K562 (cell line): ENCODE results near the gene C6orf47. TPM values are rescaled to one million over a fixed set of nuclear protein-coding genes. Genes with fewer than 3 reads are reported as not detected.
A peak's percentile ranks its signal among the peaks of the same experiment; 100 is the strongest.

ENCODE experiments used
- BRF1 ChIP-seq: IDR thresholded peaks from 3 replicates; pipeline ENCODE4 v1.6.1; 2011; ENCODE audit warnings: borderline replicate concordance, mild to moderate bottlenecking; ENCODE audit not compliant: insufficient read length; ENCODE audit errors: extremely low read depth
- EHMT2 ChIP-seq: fragments of 450-650 bp; IDR thresholded peaks from 2 replicates; pipeline ENCODE4 v1.6.1; 2018; ENCODE audit warnings: antibody characterized with exemption
- ETV1 ChIP-seq: fragments of 450-650 bp; conservative IDR thresholded peaks from 2 replicates; pipeline ENCODE4 v1.6.1; 2016; ENCODE audit warnings: missing genetic modification characterization, control low read depth, low read depth, missing compliant biosample characterization
- EZH2 ChIP-seq: IDR thresholded peaks from 2 replicates; pipeline ENCODE4 v1.6.1; 2012; ENCODE audit warnings: low read depth, mild to moderate bottlenecking, inconsistent platforms, low read length, borderline replicate concordance
- FOS ChIP-seq: IDR thresholded peaks from 3 replicates; pipeline ENCODE4 v1.6.1; 2011; ENCODE audit not compliant: insufficient read length; ENCODE audit errors: extremely low read depth
- NFATC3 ChIP-seq: fragments of 450-650 bp; IDR thresholded peaks from 2 replicates; pipeline ENCODE4 v1.6.1; 2017; ENCODE audit warnings: mild to moderate bottlenecking
- RAD21 ChIP-seq, 2 experiments: fragments of 250-450 bp in 1 of 2; fragments of 450-650 bp in 1 of 2; sonication (Bioruptor Pico) in 1 of 2; formaldehyde crosslinking in 1 of 2; IDR thresholded peaks in 1 of 2; conservative IDR thresholded peaks in 1 of 2; 2 replicates each; pipeline versions ENCODE4 v1.4.0 to v1.8.0; 2020 to 2022; ENCODE audit warnings: mild to moderate bottlenecking in 2 of 2, moderate library complexity in 1 of 2
- RUNX1 ChIP-seq: sonication (generic); IDR thresholded peaks from 2 replicates; pipeline ENCODE4 v1.6.1; 2016; ENCODE audit warnings: antibody characterized with exemption, low read depth
- SMAD2 ChIP-seq: fragments of 150-350 bp; IDR thresholded peaks from 2 replicates; pipeline ENCODE4 v1.6.1; 2014; ENCODE audit warnings: low read depth, mild to moderate bottlenecking, low read length
- SRSF1 ChIP-seq: fragments of 200-400 bp; formaldehyde crosslinking; IDR thresholded peaks from 2 replicates; pipeline ENCODE4 v1.6.1; 2017; ENCODE audit warnings: mild to moderate bottlenecking, low read depth, low read length, moderate library complexity
- ZNF431 ChIP-seq: sonication (generic); formaldehyde crosslinking; IDR thresholded peaks from 2 replicates; pipeline ENCODE4 v1.8.0; 2022; ENCODE audit warnings: mild to moderate bottlenecking, missing genetic modification reagents
- polyA plus RNA-seq, 8 experiments: library from polyadenylated mRNA; depleted of rRNA in 4 of 8; stranded (reverse) in 5 of 8; unstranded in 3 of 8; fragments of >200 nt; fragmentation: Nextera tagmentation in 2 of 8; fragmentation: Illumina TruSeq in 1 of 8; extraction: Ambion mirVana in 2 of 8; extraction: Trizol in 1 of 8; gene quantifications; 2 replicates each; pipeline versions ENCODE4 v1.2.1 to v1.2.3, GENCODE V29; 2011 to 2014; ENCODE audit warnings: inconsistent platforms in 1 of 8, missing spikeins in 1 of 8
- total RNA-seq, 7 experiments: library from RNA; depleted of rRNA in 6 of 7; stranded (reverse); fragments of >200 nt in 6 of 7; fragmentation: Illumina TruSeq in 2 of 7; extraction: Trizol in 2 of 7; gene quantifications; 2 replicates each; pipeline versions ENCODE4 v1.2.1 to v1.2.3, GENCODE V29; 2011 to 2021; ENCODE audit warnings: low replicate concordance in 1 of 7
- TF ChIP-seq, protein P1 (sequence below): sonication (generic); formaldehyde crosslinking; IDR thresholded peaks from 2 replicates; pipeline ENCODE4 v1.9.0; 2022; ENCODE audit warnings: mild to moderate bottlenecking, missing genetic modification reagents
- TF ChIP-seq, protein P2 (sequence below): fragments of 250-450 bp; sonication (Bioruptor Pico); IDR thresholded peaks from 2 replicates; pipeline ENCODE4 v1.4.0; 2020; ENCODE audit warnings: mild to moderate bottlenecking
- TF ChIP-seq, protein P3 (sequence below): fragments of 450-650 bp; IDR thresholded peaks from 2 replicates; pipeline ENCODE4 v1.6.1; 2016; ENCODE audit warnings: mild to moderate bottlenecking
- TF ChIP-seq, protein P4 (sequence below): fragments of 250-450 bp; sonication (Bioruptor Pico); IDR thresholded peaks from 2 replicates; pipeline ENCODE4 v1.5.0; 2021

The C6orf47 gene
- total and polyA plus RNA-seq, 9 of the 15 experiments (the other 6 are each of a cell fraction or from before 2014, with no cell fraction given) = 0.14 to 43.8 (median 27.0) TPM

DNA sequence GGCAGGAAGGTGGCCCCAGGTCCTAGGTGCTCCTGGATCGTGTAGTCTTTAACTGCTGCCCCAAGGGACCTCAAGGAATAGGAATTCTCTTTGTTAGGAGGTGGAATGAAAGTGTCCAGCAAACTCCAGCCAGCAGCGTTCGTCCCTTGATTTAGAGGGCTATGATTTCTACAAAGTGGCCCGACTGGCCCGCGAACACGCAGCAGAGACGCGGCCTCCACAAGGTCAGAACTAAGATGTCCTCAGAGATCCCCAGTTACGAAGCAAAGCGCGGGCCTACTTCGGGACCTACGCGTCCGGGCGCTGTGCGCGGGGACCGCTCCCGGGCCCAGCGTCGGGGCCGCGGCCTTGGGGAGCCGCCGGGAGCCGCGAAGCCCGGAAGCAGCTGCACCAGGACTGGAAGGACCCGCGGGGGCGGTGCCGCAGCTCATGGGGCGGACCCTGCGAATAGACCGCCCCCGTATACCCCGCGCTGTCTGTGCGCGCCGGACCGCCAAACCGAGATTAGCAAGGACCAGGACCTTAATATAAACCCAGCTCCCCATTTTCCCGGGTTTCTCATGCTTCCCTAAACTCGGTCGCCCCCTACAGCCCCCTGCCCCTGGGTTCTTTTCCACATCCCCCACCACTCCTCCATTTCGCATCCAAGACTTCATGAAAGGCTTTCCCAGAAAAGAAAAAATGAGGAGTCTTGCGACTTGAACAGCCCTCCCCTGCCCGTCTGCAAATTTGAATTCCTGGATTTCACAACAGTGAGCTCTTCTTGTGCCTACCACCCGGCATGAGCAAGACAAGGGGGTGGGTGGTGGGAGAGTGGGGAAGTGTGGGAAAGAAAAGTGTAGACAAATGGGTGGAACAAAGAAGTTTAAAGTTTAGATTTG is at the start of gene C6orf47 (continued):
- TF ChIP-seq, protein P1, sequence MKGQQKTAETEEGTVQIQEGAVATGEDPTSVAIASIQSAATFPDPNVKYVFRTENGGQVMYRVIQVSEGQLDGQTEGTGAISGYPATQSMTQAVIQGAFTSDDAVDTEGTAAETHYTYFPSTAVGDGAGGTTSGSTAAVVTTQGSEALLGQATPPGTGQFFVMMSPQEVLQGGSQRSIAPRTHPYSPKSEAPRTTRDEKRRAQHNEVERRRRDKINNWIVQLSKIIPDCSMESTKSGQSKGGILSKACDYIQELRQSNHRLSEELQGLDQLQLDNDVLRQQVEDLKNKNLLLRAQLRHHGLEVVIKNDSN (CRISPR knock-in tag) = no peak
- TF ChIP-seq SMAD2 (no peak), RUNX1 (peak; percentile 85; the same call in 1 of the 2 replicates), EZH2 (no peak), ZNF431 (CRISPR knock-in tag) (no peak; the same call in 1 of the 2 replicates), NFATC3 (peak; percentile 81; the same call in 1 of the 2 replicates), RAD21 (CRISPR knock-in tag; conservative IDR thresholded peaks at IDR 0.05 in 1 of 2, IDR thresholded peaks at IDR 0.05 in 1 of 2) (peak; percentile 5 to 28; a peak in 3 of 4 replicates), ETV1 (tag) (no peak; the same call in none of the 2 replicates), BRF1 (no peak), SRSF1 (no peak), FOS (no peak), EHMT2 (no peak)
- TF ChIP-seq, protein P2, sequence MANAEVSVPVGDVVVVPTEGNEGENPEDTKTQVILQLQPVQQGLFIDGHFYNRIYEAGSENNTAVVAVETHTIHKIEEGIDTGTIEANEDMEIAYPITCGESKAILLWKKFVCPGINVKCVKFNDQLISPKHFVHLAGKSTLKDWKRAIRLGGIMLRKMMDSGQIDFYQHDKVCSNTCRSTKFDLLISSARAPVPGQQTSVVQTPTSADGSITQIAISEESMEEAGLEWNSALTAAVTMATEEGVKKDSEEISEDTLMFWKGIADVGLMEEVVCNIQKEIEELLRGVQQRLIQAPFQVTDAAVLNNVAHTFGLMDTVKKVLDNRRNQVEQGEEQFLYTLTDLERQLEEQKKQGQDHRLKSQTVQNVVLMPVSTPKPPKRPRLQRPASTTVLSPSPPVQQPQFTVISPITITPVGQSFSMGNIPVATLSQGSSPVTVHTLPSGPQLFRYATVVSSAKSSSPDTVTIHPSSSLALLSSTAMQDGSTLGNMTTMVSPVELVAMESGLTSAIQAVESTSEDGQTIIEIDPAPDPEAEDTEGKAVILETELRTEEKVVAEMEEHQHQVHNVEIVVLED = no peak; the same call in 1 of the 2 replicates
- TF ChIP-seq, protein P3, sequence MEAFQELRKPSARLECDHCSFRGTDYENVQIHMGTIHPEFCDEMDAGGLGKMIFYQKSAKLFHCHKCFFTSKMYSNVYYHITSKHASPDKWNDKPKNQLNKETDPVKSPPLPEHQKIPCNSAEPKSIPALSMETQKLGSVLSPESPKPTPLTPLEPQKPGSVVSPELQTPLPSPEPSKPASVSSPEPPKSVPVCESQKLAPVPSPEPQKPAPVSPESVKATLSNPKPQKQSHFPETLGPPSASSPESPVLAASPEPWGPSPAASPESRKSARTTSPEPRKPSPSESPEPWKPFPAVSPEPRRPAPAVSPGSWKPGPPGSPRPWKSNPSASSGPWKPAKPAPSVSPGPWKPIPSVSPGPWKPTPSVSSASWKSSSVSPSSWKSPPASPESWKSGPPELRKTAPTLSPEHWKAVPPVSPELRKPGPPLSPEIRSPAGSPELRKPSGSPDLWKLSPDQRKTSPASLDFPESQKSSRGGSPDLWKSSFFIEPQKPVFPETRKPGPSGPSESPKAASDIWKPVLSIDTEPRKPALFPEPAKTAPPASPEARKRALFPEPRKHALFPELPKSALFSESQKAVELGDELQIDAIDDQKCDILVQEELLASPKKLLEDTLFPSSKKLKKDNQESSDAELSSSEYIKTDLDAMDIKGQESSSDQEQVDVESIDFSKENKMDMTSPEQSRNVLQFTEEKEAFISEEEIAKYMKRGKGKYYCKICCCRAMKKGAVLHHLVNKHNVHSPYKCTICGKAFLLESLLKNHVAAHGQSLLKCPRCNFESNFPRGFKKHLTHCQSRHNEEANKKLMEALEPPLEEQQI = no peak
- TF ChIP-seq, protein P4, sequence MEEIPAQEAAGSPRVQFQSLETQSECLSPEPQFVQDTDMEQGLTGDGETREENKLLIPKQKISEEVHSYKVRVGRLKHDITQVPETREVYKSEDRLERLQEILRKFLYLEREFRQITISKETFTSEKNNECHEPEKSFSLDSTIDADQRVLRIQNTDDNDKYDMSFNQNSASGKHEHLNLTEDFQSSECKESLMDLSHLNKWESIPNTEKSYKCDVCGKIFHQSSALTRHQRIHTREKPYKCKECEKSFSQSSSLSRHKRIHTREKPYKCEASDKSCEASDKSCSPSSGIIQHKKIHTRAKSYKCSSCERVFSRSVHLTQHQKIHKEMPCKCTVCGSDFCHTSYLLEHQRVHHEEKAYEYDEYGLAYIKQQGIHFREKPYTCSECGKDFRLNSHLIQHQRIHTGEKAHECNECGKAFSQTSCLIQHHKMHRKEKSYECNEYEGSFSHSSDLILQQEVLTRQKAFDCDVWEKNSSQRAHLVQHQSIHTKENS (CRISPR knock-in tag) = peak; percentile 92
